Small intestine (tissue), 7 donors: ENCODE results near the gene OAT. TPM values are rescaled to one million over a fixed set of nuclear protein-coding genes. Genes with fewer than 3 reads are reported as not detected.
A peak's percentile ranks its signal among the peaks of the same experiment; 100 is the strongest.
"Not testable (repeated sequence)": the region's sequence is repeated elsewhere in the genome, so short reads cannot be mapped to it uniquely, and the experiment has no call there.

Source experiments
- DNase-seq, 2 donors: peaks; one replicate each; pipeline versions ENCODE4 v3.0.0 to v3.0.0-alpha.2; 2013
- FAIRE-seq: peaks from 2 replicates; lab custom pipeline; 2012; peaks lifted over from hg19 to GRCh38; lab: Jason Lieb, UNC
- H3K27ac ChIP-seq, 3 donors: one replicate each; pipeline ENCODE4 v1.5.1; 2013; ENCODE audit warnings: low read length in 2 of 3, mild to moderate bottlenecking in 2 of 3, control low read depth in 1 of 3, inconsistent platforms in 1 of 3, low read depth in 1 of 3, moderate library complexity in 1 of 3
- H3K27me3 ChIP-seq, 3 donors: one replicate each; pipeline ENCODE4 v1.6.1; 2013; ENCODE audit warnings: low read length in 3 of 3, inconsistent platforms in 1 of 3; ENCODE audit not compliant: control insufficient read depth in 3 of 3, insufficient read depth in 3 of 3
- H3K36me3 ChIP-seq, 3 donors: one replicate each; pipeline ENCODE4 v1.6.1; 2013; ENCODE audit warnings: low read length in 3 of 3, inconsistent platforms in 1 of 3, low read depth in 1 of 3, mild to moderate bottlenecking in 1 of 3, moderate library complexity in 1 of 3; ENCODE audit not compliant: control insufficient read depth in 3 of 3, insufficient read depth in 2 of 3
- H3K4me1 ChIP-seq, 3 donors: one replicate each; pipeline ENCODE4 v1.6.1; 2013; ENCODE audit warnings: low read length in 2 of 3, inconsistent platforms in 1 of 3, low read depth in 1 of 3, mild to moderate bottlenecking in 1 of 3, moderate library complexity in 1 of 3; ENCODE audit not compliant: control insufficient read depth in 3 of 3, insufficient read depth in 2 of 3
- H3K4me3 ChIP-seq, 3 donors: one replicate each; pipeline ENCODE4 v1.5.1; 2013; ENCODE audit warnings: low read length in 3 of 3, control low read depth in 1 of 3, inconsistent platforms in 1 of 3, low read depth in 1 of 3, mild to moderate bottlenecking in 1 of 3, moderate library complexity in 1 of 3
- H3K9me3 ChIP-seq, 2 donors: one replicate each; pipeline ENCODE4 v1.6.1; 2013; ENCODE audit warnings: low read depth in 1 of 2, low read length in 1 of 2; ENCODE audit not compliant: control insufficient read depth in 2 of 2, insufficient read depth in 1 of 2
- WGBS, 3 donors: extraction: QIAGEN DNeasy Blood & Tissue Kit; methylation state at CpG; one replicate each; pipeline ENCODE4 v1.1.7; 2013; 5-methylcytosine and 5-hydroxymethylcytosine counted together
- polyA plus RNA-seq, 4 donors: library from polyadenylated mRNA; stranded (reverse) in 3 of 4; unstranded in 1 of 4; fragments of 200-250 nt in 3 of 4; fragments of 120-200 nt in 1 of 4; gene quantifications; one replicate each; pipeline versions ENCODE4 v1.2.1 to v1.2.3, GENCODE V29; 2013
- donor health status: healthy with polysubstance abuse.
- donor health status: control.
- donor health status: control.
- donor health status: Bipolar disorder and iron deficiency.
- donor health status: healthy.

Gene OAT
- polyA plus RNA-seq, 4 donors: 247 to 2,019 (median 1,023) TPM

GRCh38 chr10:124441694-124442093, 23.0 kb upstream of the OAT start:
- 81 to 93% (median 86%) methylated on average over 5 of the region's 5 CpGs for WGBS, 3 donors
- H3K27ac ChIP-seq, H3K36me3 ChIP-seq, FAIRE-seq, DNase-seq, H3K27me3 ChIP-seq, H3K4me3 ChIP-seq, H3K9me3 ChIP-seq: not testable (repeated sequence)
- peaks cover 0 to 12% (median 0%) of the 10 kb centered on the region in 3 donors for H3K4me1 ChIP-seq

GRCh38 chr10:124436191-124436638, 17.5 kb upstream of the OAT start:
- no peak for DNase-seq
- Histone ChIP-seq H3K4me1 (peaks cover 0 to 14% (median 0%) of the 10 kb centered on the region in 3 donors), H3K9me3 (no peaks in the 10 kb centered on the region), H3K27ac (no peak overlapping the region), H3K36me3 (no peaks in the 10 kb centered on the region), H3K27me3 (no peaks in the 10 kb centered on the region), H3K4me3 (no peak overlapping the region)
- no peak for FAIRE-seq
- WGBS, 3 donors: 76 to 85% (median 77%) methylated on average over 8 of the region's 8 CpGs

- H3K27me3 ChIP-seq, H3K4me3 ChIP-seq, H3K36me3 ChIP-seq, DNase-seq, FAIRE-seq, H3K9me3 ChIP-seq: not testable (repeated sequence)
- peak overlapping the region in 1 of 3 donors; percentile 92 for H3K27ac ChIP-seq
- WGBS, 3 donors: 92 to 95% (median 92%) methylated on average over 4 of the region's 4 CpGs
- H3K4me1 ChIP-seq: peaks cover 0 to 14% (median 0%) of the 10 kb centered on the region in 3 donors
Observed at GRCh38 chr10:124435683-124436082, 17.0 kb upstream of the OAT start.

GRCh38 chr10:124433461-124433860, 14.7 kb upstream of the OAT start:
- FAIRE-seq: no peak
- no peak overlapping the region for H3K4me3 ChIP-seq
- H3K36me3 ChIP-seq: no peaks in the 10 kb centered on the region
- no peak for DNase-seq
- peaks cover 0 to 31% (median 4%) of the 10 kb centered on the region in 3 donors for H3K4me1 ChIP-seq
- H3K9me3 ChIP-seq: no peaks in the 10 kb centered on the region
- H3K27me3 ChIP-seq: no peaks in the 10 kb centered on the region
- no peak overlapping the region for H3K27ac ChIP-seq
- WGBS, 3 donors: 71 to 88% (median 82%) methylated on average over 3 of the region's 3 CpGs

- 51 to 80% (median 61%) methylated on average over 4 of the region's 4 CpGs for WGBS, 3 donors
- Histone ChIP-seq H3K9me3 (no peaks in the 10 kb centered on the region), H3K27ac (peak overlapping the region in 2 of 3 donors; percentile 72 to 81), H3K4me1 (peaks cover 0 to 44% (median 4%) of the 10 kb centered on the region in 3 donors), H3K36me3 (no peaks in the 10 kb centered on the region), H3K27me3 (no peaks in the 10 kb centered on the region), H3K4me3 (no peak overlapping the region)
- FAIRE-seq (no peak), DNase-seq (no peak)
Observed at GRCh38 chr10:124430077-124430476, 11.4 kb upstream of the OAT start.

GRCh38 chr10:124429576-124429975, 10.9 kb upstream of the OAT start:
- FAIRE-seq (no peak), DNase-seq (peak; percentile 84 to 90)
- Histone ChIP-seq H3K36me3 (no peaks in the 10 kb centered on the region), H3K4me1 (peaks cover 0 to 43% (median 4%) of the 10 kb centered on the region in 3 donors), H3K4me3 (no peak overlapping the region), H3K9me3 (no peaks in the 10 kb centered on the region), H3K27me3 (no peaks in the 10 kb centered on the region), H3K27ac (peak overlapping the region in 2 of 3 donors; percentile 72 to 81)
- WGBS, 3 donors: 16 to 53% (median 28%) methylated on average over 5 of the region's 5 CpGs

GRCh38 chr10:124428207-124428777, 9.6 kb upstream of the OAT start:
- no peaks in the 10 kb centered on the region for H3K36me3 ChIP-seq
- H3K4me3 ChIP-seq: no peak overlapping the region
- no peaks in the 10 kb centered on the region for H3K9me3 ChIP-seq
- peak; percentile 41 to 58 for DNase-seq
- WGBS, 3 donors: 22 to 45% (median 31%) methylated on average over 3 of the region's 3 CpGs
- no peak for FAIRE-seq
- peak overlapping the region in 1 of 3 donors; percentile 81 for H3K27ac ChIP-seq
- no peaks in the 10 kb centered on the region for H3K27me3 ChIP-seq
- peaks cover 0 to 50% (median 9%) of the 10 kb centered on the region in 3 donors for H3K4me1 ChIP-seq

- peak; percentile 15 for FAIRE-seq
- Histone ChIP-seq H3K36me3 (no peaks in the 10 kb centered on the region), H3K27ac (peak overlapping the region in 1 of 3 donors; percentile 68), H3K4me3 (no peak overlapping the region), H3K27me3 (no peaks in the 10 kb centered on the region), H3K4me1 (peaks cover 0 to 68% (median 9%) of the 10 kb centered on the region in 3 donors), H3K9me3 (no peaks in the 10 kb centered on the region)
- DNase-seq: peak; percentile 74 to 83
- WGBS, 3 donors: 20 to 67% (median 21%) methylated on average over 4 of the region's 4 CpGs
Observed at GRCh38 chr10:124425227-124425962, 6.7 kb upstream of the OAT start.
